ENCODE data around the gene TSPAN9.

The TSPAN9 gene

GRCh38 chr12:3040026-3040656, 37.0 kb upstream of the TSPAN9 start:
- DNase-seq (ENCODE audit: extremely low read depth, low read depth), result no peak
- no peak for TF ChIP-seq CTCF (IDR thresholded peaks at IDR 0.05; ENCODE audit: low read depth, low read length)

GRCh38 chr12:3040663-3041544, 36.3 kb upstream of the TSPAN9 start:
- no peak for TF ChIP-seq CTCF (IDR thresholded peaks at IDR 0.05; ENCODE audit: low read depth, low read length)
- no peak for DNase-seq (ENCODE audit: extremely low read depth, low read depth)

GRCh38 chr12:3041558-3042164, 35.5 kb upstream of the TSPAN9 start:
- TF ChIP-seq CTCF (IDR thresholded peaks at IDR 0.05; ENCODE audit: low read depth, low read length), result peak; percentile 69
- peak; percentile 36 for DNase-seq (ENCODE audit: extremely low read depth, low read depth)

GRCh38 chr12:3042394-3042793, 34.8 kb upstream of the TSPAN9 start:
- no peak for TF ChIP-seq CTCF (IDR thresholded peaks at IDR 0.05; ENCODE audit: low read depth, low read length)
- DNase-seq (ENCODE audit: extremely low read depth, low read depth), result no peak

GRCh38 chr12:3042826-3043225, 34.4 kb upstream of the TSPAN9 start:
- TF ChIP-seq CTCF (IDR thresholded peaks at IDR 0.05; ENCODE audit: low read depth, low read length), result no peak
- no peak for DNase-seq (ENCODE audit: extremely low read depth, low read depth)

- no peak for TF ChIP-seq CTCF (IDR thresholded peaks at IDR 0.05; ENCODE audit: low read depth, low read length)
Observed at GRCh38 chr12:3043406-3043805, 33.8 kb upstream of the TSPAN9 start.

GRCh38 chr12:3044141-3044630, 33.0 kb upstream of the TSPAN9 start:
- DNase-seq (ENCODE audit: extremely low read depth, low read depth), result no peak
- TF ChIP-seq CTCF (IDR thresholded peaks at IDR 0.05; ENCODE audit: low read depth, low read length), result no peak

More at GRCh38 chr12:3043406-3043805, 33.8 kb upstream of the TSPAN9 start:
- no peak for DNase-seq (ENCODE audit: extremely low read depth, low read depth)
